Testis (tissue), 2 donors: Measurements from ENCODE around the gene KLRC4.

ENCODE experiments used
- CTCF ChIP-seq, 3 experiments: fragments of 450-650 bp in 2 of 3; fragments of 200-600 bp in 1 of 3; sonication (generic) in 1 of 3; IDR thresholded peaks; one replicate each; pipeline ENCODE4 v1.5.1; 2016 to 2019; ENCODE audit warnings: antibody characterized with exemption in 3 of 3, mild to moderate bottlenecking in 2 of 3, moderate library complexity in 1 of 3
- POLR2A ChIP-seq: fragments of 450-650 bp; IDR thresholded peaks from one replicate; pipeline ENCODE4 v1.6.1; 2017; ENCODE audit warnings: antibody characterized with exemption, mild to moderate bottlenecking, moderate library complexity

GRCh38 chr12:10408842-10409241, 715 bp downstream of the KLRC4 start:
- TF ChIP-seq CTCF (IDR thresholded peaks at IDR 0.05), result no peak
- TF ChIP-seq POLR2A, result no peak
